ENCODE data around the gene DEPDC7.

The DEPDC7 gene

DNA sequence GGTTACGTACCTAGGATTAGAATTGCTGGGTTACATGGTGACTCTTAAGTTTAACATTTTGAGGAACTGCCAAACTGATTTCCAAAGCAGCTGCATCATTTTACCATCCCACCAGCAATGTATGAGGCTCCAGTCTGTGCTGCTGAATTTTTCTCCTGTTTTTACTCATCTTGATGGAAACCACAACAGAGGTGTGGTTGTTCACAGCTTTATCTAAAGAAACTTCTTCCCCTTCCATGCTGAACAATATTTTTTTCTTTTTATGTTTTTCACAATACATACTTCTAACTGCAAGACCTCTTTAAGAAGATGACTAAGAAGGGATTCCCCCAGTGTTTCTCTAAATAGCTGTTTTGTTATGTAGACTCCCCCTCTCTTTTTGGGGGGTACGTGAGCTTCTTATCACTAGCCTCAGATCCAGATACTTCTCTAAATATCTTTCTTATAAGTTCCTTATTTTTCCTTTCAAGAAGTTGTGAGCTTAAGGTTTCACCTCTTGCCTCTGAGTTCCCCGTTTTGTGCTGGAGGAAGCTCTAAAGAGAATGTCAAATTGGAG, 47.7 kb downstream of the DEPDC7 start:
- Histone ChIP-seq H3K36me3 (replicated peaks in 1 of 2; ENCODE audit: control insufficient read depth in 2 of 2, insufficient read depth in 2 of 2, low read length in 2 of 2) (peaks cover 6 to 89% of the 10 kb centered on the region in 2 donors), H2BK15ac (ENCODE audit: low read length) (no peak overlapping the region), H3K4me1 (ENCODE audit: control insufficient read depth in 2 of 2, insufficient read depth in 1 of 2, low read depth in 1 of 2, low read length in 2 of 2) (peaks cover 0 to 2% of the 10 kb centered on the region in 2 donors), H4K91ac (ENCODE audit: low read depth, low read length, poor library complexity) (no peak overlapping the region), H4K8ac (ENCODE audit: low read depth, low read length) (no peak overlapping the region), H3K4ac (ENCODE audit: low read length) (no peak overlapping the region), H3K27ac (replicated peaks; ENCODE audit: low read length) (no peak overlapping the region), H3K79me1 (ENCODE audit: low read depth, low read length) (no peaks in the 10 kb centered on the region), H2BK5ac (ENCODE audit: low read length) (no peak overlapping the region), H2BK120ac (ENCODE audit: low read depth, low read length) (no peak overlapping the region), H3K4me2 (ENCODE audit: insufficient read depth, low read length, poor library complexity, severe bottlenecking) (no peak overlapping the region), H2AFZ (ENCODE audit: low read length) (no peak overlapping the region), H3K4me3 (ENCODE audit: low read length in 2 of 2) (no peak overlapping the region), H3K14ac (ENCODE audit: low read length) (no peak overlapping the region), H3K9ac (ENCODE audit: low read depth, low read length, poor library complexity) (no peak overlapping the region), H3K9me3 (replicated peaks in 1 of 2; ENCODE audit: control insufficient read depth in 2 of 2, insufficient read depth in 1 of 2, low read depth in 1 of 2, low read length in 2 of 2) (no peaks in the 10 kb centered on the region), H3K23ac (ENCODE audit: low read depth, low read length, poor library complexity) (no peak overlapping the region), H2AK5ac (ENCODE audit: low read depth, low read length) (no peak overlapping the region), H3K27me3 (ENCODE audit: control insufficient read depth in 3 of 3, insufficient read depth in 3 of 3, low read depth in 1 of 3, low read length in 3 of 3) (no peaks in the 10 kb centered on the region), H2BK12ac (ENCODE audit: low read length) (no peak overlapping the region), H3K18ac (ENCODE audit: low read length) (no peak overlapping the region)
- WGBS, 2 donors (ENCODE audit: extremely low coverage in 2 of 2, insufficient read length in 2 of 2, insufficient replicate concordance in 1 of 2), result no CpG with 5 or more reads among the region's 3 CpGs
- DNase-seq (ENCODE audit: low spot score), result no peak

DNA sequence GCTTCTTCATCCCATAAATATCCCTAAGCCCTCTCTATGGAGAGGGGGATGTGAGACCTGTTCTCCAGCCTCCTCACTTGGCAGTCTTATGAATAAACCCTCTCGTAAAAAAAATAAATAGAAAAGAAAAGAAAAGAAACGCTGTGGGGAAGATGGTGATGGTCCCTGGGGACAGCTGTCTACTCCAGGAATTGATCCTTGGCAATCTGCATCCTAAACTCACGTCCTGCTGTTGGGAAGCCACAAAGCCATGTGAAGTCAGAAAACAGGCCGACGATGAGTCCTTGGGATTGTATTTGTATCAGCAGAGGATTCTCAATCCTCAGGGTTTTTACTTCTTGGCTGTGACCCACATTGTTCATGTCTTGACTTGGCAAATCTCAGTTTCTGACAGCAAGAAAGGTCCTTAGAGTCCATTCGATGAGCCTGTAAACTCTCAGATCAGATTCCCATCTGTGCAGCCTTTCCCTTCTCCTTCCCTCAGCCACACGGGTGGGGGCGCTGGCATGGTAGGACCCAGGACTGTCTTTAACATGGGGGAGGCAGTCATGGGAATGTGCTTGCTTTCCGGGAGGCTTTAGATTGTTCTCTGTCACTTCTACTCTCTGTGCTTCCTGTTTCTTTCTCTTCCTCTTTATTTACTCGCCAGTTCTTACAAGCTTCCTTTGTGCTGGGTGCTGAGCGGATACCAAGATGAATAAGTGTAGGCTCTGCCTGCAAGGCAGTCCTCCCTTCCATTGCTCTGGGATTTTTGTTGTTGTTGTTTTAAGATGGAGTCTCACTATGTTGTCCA, 48.6 kb downstream of the DEPDC7 start:
- H3K4me3 ChIP-seq (ENCODE audit: low read length in 2 of 2), result no peak overlapping the region
- no peak overlapping the region for H3K14ac ChIP-seq (ENCODE audit: low read length)
- no peak overlapping the region for H2BK5ac ChIP-seq (ENCODE audit: low read length)
- H3K9ac ChIP-seq (ENCODE audit: low read depth, low read length, poor library complexity), result no peak overlapping the region
- H3K9me3 ChIP-seq (replicated peaks in 1 of 2; ENCODE audit: control insufficient read depth in 2 of 2, insufficient read depth in 1 of 2, low read depth in 1 of 2, low read length in 2 of 2), result no peaks in the 10 kb centered on the region
- H3K27me3 ChIP-seq (ENCODE audit: control insufficient read depth in 3 of 3, insufficient read depth in 3 of 3, low read depth in 1 of 3, low read length in 3 of 3), result no peaks in the 10 kb centered on the region
- H3K4me2 ChIP-seq (ENCODE audit: insufficient read depth, low read length, poor library complexity, severe bottlenecking), result no peak overlapping the region
- no peak overlapping the region for H3K23ac ChIP-seq (ENCODE audit: low read depth, low read length, poor library complexity)
- no peak overlapping the region for H2BK12ac ChIP-seq (ENCODE audit: low read length)
- no peak overlapping the region for H2BK15ac ChIP-seq (ENCODE audit: low read length)
- H3K4ac ChIP-seq (ENCODE audit: low read length), result no peak overlapping the region
- H3K36me3 ChIP-seq (replicated peaks in 1 of 2; ENCODE audit: control insufficient read depth in 2 of 2, insufficient read depth in 2 of 2, low read length in 2 of 2), result peaks cover 11 to 88% of the 10 kb centered on the region in 2 donors
- H4K91ac ChIP-seq (ENCODE audit: low read depth, low read length, poor library complexity), result no peak overlapping the region
- H2AFZ ChIP-seq (ENCODE audit: low read length), result no peak overlapping the region
- H4K8ac ChIP-seq (ENCODE audit: low read depth, low read length), result no peak overlapping the region
- peak overlapping the region; percentile 9 for H3K27ac ChIP-seq (replicated peaks; ENCODE audit: low read length)
- WGBS, 2 donors (ENCODE audit: extremely low coverage in 2 of 2, insufficient read length in 2 of 2, insufficient replicate concordance in 1 of 2), result no CpG with 5 or more reads among the region's 11 CpGs
- H3K4me1 ChIP-seq (ENCODE audit: control insufficient read depth in 2 of 2, insufficient read depth in 1 of 2, low read depth in 1 of 2, low read length in 2 of 2), result no peaks in the 10 kb centered on the region
- H3K18ac ChIP-seq (ENCODE audit: low read length), result no peak overlapping the region
- no peak for DNase-seq (ENCODE audit: low spot score)
- H2BK120ac ChIP-seq (ENCODE audit: low read depth, low read length), result no peak overlapping the region
- H3K79me1 ChIP-seq (ENCODE audit: low read depth, low read length), result no peaks in the 10 kb centered on the region
- no peak overlapping the region for H2AK5ac ChIP-seq (ENCODE audit: low read depth, low read length)

- Histone ChIP-seq H2BK120ac (ENCODE audit: low read depth, low read length) (no peak overlapping the region), H3K27ac (replicated peaks; ENCODE audit: low read length) (no peak overlapping the region), H3K4me2 (ENCODE audit: insufficient read depth, low read length, poor library complexity, severe bottlenecking) (no peak overlapping the region), H3K27me3 (ENCODE audit: control insufficient read depth in 3 of 3, insufficient read depth in 3 of 3, low read depth in 1 of 3, low read length in 3 of 3) (no peaks in the 10 kb centered on the region), H3K18ac (ENCODE audit: low read length) (no peak overlapping the region), H3K4me1 (ENCODE audit: control insufficient read depth in 2 of 2, insufficient read depth in 1 of 2, low read depth in 1 of 2, low read length in 2 of 2) (no peaks in the 10 kb centered on the region), H3K9ac (ENCODE audit: low read depth, low read length, poor library complexity) (no peak overlapping the region), H3K4ac (ENCODE audit: low read length) (no peak overlapping the region), H3K14ac (ENCODE audit: low read length) (no peak overlapping the region), H3K4me3 (ENCODE audit: low read length in 2 of 2) (no peak overlapping the region), H2BK12ac (ENCODE audit: low read length) (no peak overlapping the region), H2BK5ac (ENCODE audit: low read length) (no peak overlapping the region), H2AFZ (ENCODE audit: low read length) (no peak overlapping the region), H4K91ac (ENCODE audit: low read depth, low read length, poor library complexity) (no peak overlapping the region), H3K9me3 (replicated peaks in 1 of 2; ENCODE audit: control insufficient read depth in 2 of 2, insufficient read depth in 1 of 2, low read depth in 1 of 2, low read length in 2 of 2) (no peaks in the 10 kb centered on the region), H3K36me3 (replicated peaks in 1 of 2; ENCODE audit: control insufficient read depth in 2 of 2, insufficient read depth in 2 of 2, low read length in 2 of 2) (peaks cover 13 to 87% of the 10 kb centered on the region in 2 donors), H3K23ac (ENCODE audit: low read depth, low read length, poor library complexity) (no peak overlapping the region), H4K8ac (ENCODE audit: low read depth, low read length) (no peak overlapping the region), H3K79me1 (ENCODE audit: low read depth, low read length) (no peaks in the 10 kb centered on the region), H2AK5ac (ENCODE audit: low read depth, low read length) (no peak overlapping the region), H2BK15ac (ENCODE audit: low read length) (no peak overlapping the region)
- WGBS, 2 donors (ENCODE audit: extremely low coverage in 2 of 2, insufficient read length in 2 of 2, insufficient replicate concordance in 1 of 2), result no CpG with 5 or more reads among the region's 5 CpGs
- no peak for DNase-seq (ENCODE audit: low spot score)
Observed at GRCh38 chr11:33064866-33065265, 49.2 kb downstream of the DEPDC7 start.

DNA sequence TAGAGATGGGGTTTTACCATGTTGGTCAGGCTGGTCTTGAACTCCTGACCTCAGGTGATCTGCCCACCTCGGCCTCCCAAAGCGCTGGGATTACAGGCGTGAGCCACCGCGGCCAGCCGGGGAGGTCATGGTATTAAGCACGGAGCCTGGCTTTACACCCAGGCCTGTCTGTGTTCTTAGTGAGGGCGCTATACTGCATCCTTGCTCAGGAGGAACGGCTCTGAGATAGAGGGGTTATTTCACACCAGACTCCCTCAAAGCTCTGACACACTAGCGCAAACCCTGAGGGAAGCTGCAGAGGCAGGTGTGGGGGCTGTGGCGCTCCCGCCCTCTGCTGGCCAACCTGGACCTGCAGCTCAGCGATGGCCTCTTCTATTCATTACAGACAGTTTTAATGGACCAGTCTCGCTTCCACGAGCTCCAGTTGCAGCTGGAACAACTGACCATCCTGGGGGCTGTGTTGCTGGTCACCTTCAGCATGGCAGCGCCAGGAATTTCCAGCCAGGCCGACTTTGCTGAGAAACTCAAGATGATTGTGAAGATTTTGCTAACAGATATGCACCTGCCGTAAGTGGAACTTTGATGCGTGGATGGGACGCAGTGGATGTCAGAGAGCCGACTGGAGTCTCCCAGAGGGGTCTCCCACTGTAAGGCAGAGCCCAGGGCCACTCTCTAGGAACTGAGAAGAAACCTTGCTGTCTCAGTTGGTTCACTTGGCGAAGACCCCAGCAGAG, 49.9 kb downstream of the DEPDC7 start:
- Histone ChIP-seq H2BK12ac (ENCODE audit: low read length) (no peak overlapping the region), H3K36me3 (replicated peaks in 1 of 2; ENCODE audit: control insufficient read depth in 2 of 2, insufficient read depth in 2 of 2, low read length in 2 of 2) (peaks cover 13 to 86% of the 10 kb centered on the region in 2 donors), H4K8ac (ENCODE audit: low read depth, low read length) (no peak overlapping the region), H3K27ac (replicated peaks; ENCODE audit: low read length) (no peak overlapping the region), H2BK5ac (ENCODE audit: low read length) (no peak overlapping the region), H2BK15ac (ENCODE audit: low read length) (no peak overlapping the region), H3K27me3 (ENCODE audit: control insufficient read depth in 3 of 3, insufficient read depth in 3 of 3, low read depth in 1 of 3, low read length in 3 of 3) (no peaks in the 10 kb centered on the region), H3K14ac (ENCODE audit: low read length) (no peak overlapping the region), H3K4ac (ENCODE audit: low read length) (no peak overlapping the region), H3K18ac (ENCODE audit: low read length) (no peak overlapping the region), H3K9ac (ENCODE audit: low read depth, low read length, poor library complexity) (no peak overlapping the region), H3K23ac (ENCODE audit: low read depth, low read length, poor library complexity) (no peak overlapping the region), H4K91ac (ENCODE audit: low read depth, low read length, poor library complexity) (no peak overlapping the region), H3K4me1 (ENCODE audit: control insufficient read depth in 2 of 2, insufficient read depth in 1 of 2, low read depth in 1 of 2, low read length in 2 of 2) (no peaks in the 10 kb centered on the region), H3K79me1 (ENCODE audit: low read depth, low read length) (no peaks in the 10 kb centered on the region), H2AK5ac (ENCODE audit: low read depth, low read length) (no peak overlapping the region), H2AFZ (ENCODE audit: low read length) (no peak overlapping the region), H3K4me3 (ENCODE audit: low read length in 2 of 2) (no peak overlapping the region), H3K4me2 (ENCODE audit: insufficient read depth, low read length, poor library complexity, severe bottlenecking) (no peak overlapping the region), H2BK120ac (ENCODE audit: low read depth, low read length) (no peak overlapping the region), H3K9me3 (replicated peaks in 1 of 2; ENCODE audit: control insufficient read depth in 2 of 2, insufficient read depth in 1 of 2, low read depth in 1 of 2, low read length in 2 of 2) (no peaks in the 10 kb centered on the region)
- DNase-seq (ENCODE audit: low spot score), result peak; percentile 54
- WGBS, 2 donors (ENCODE audit: extremely low coverage in 2 of 2, insufficient read length in 2 of 2, insufficient replicate concordance in 1 of 2), result no CpG with 5 or more reads among the region's 22 CpGs

Measured in neuronal stem cell (in vitro differentiated cells).